SU-DHL-6 (cell line): ENCODE results near the gene MAGEA6.
"Not testable (repeated sequence)": the region's sequence is repeated elsewhere in the genome, so short reads cannot be mapped to it uniquely, and the experiment has no call there.

Experiments used
- CTCF ChIP-seq: fragments of 200-600 bp; sonication (generic); IDR thresholded peaks from one replicate; pipeline ENCODE4 v1.5.1; 2017; ENCODE audit warnings: antibody characterized with exemption, mild to moderate bottlenecking, low read length, moderate library complexity; ENCODE audit not compliant: insufficient read depth, poor library complexity, severe bottlenecking
- EZH2phosphoT487 ChIP-seq: fragments of 200-600 bp; sonication (generic), shearing (Covaris generic); conservative IDR thresholded peaks from 2 replicates; pipeline ENCODE4 v1.6.1; 2018; ENCODE audit warnings: mild to moderate bottlenecking, antibody characterized with exemption, low read length, moderate library complexity, mixed read lengths

GRCh38 chrX:152736528-152736927 is 33.0 kb downstream of the MAGEA6 start:
- TF ChIP-seq EZH2phosphoT487, CTCF: not testable (repeated sequence)
